HEK293 (cell line): ENCODE measurements around the gene HSCB.

Experiments
- AEBP2 ChIP-seq: fragments of 450-650 bp; formaldehyde crosslinking; IDR thresholded peaks from 2 replicates; pipeline ENCODE4 v1.5.1; 2016; ENCODE audit warnings: missing biosample characterization, missing genetic modification characterization, borderline replicate concordance
- EGR2 ChIP-seq: fragments of 450-650 bp; formaldehyde crosslinking; IDR thresholded peaks from 2 replicates; pipeline ENCODE4 v1.5.1; 2016; ENCODE audit warnings: low read depth, missing biosample characterization, missing genetic modification characterization
- GLIS1 ChIP-seq: fragments of 450-650 bp; formaldehyde crosslinking; IDR thresholded peaks from 2 replicates; pipeline ENCODE4 v1.5.1; 2016; ENCODE audit warnings: missing biosample characterization, missing genetic modification characterization
- KLF1 ChIP-seq: fragments of 450-650 bp; formaldehyde crosslinking; IDR thresholded peaks from 2 replicates; pipeline ENCODE4 v1.5.1; 2016; ENCODE audit warnings: missing biosample characterization, missing genetic modification characterization
- KLF16 ChIP-seq: fragments of 450-650 bp; formaldehyde crosslinking; IDR thresholded peaks from 2 replicates; pipeline ENCODE4 v1.5.1; 2017; ENCODE audit warnings: missing biosample characterization, missing genetic modification characterization
- KLF17 ChIP-seq: fragments of 450-650 bp; formaldehyde crosslinking; IDR thresholded peaks from 2 replicates; pipeline ENCODE4 v1.5.1; 2016; ENCODE audit warnings: missing biosample characterization, missing genetic modification characterization
- MEIS1 ChIP-seq: sonication (generic); formaldehyde crosslinking; IDR thresholded peaks from 2 replicates; pipeline ENCODE4 v1.8.1; 2022; ENCODE audit warnings: missing genetic modification reagents, mild to moderate bottlenecking, borderline replicate concordance
- MZF1 ChIP-seq: fragments of 450-650 bp; formaldehyde crosslinking; IDR thresholded peaks from 2 replicates; pipeline ENCODE4 v1.5.1; 2017; ENCODE audit warnings: missing biosample characterization, missing genetic modification characterization, borderline replicate concordance
- RBAK ChIP-seq: fragments of 450-650 bp; formaldehyde crosslinking; IDR thresholded peaks from 2 replicates; pipeline ENCODE4 v1.5.1; 2016; ENCODE audit warnings: missing biosample characterization, missing genetic modification characterization
- SCRT1 ChIP-seq: fragments of 450-650 bp; formaldehyde crosslinking; IDR thresholded peaks from 2 replicates; pipeline ENCODE4 v1.5.1; 2016; ENCODE audit warnings: missing biosample characterization, missing genetic modification characterization, borderline replicate concordance
- SP2 ChIP-seq: fragments of 450-650 bp; formaldehyde crosslinking; IDR thresholded peaks from 2 replicates; pipeline ENCODE4 v1.5.1; 2016; ENCODE audit warnings: missing biosample characterization, missing genetic modification characterization
- SP7 ChIP-seq: fragments of 450-650 bp; formaldehyde crosslinking; IDR thresholded peaks from 2 replicates; pipeline ENCODE4 v1.5.1; 2016; ENCODE audit warnings: missing biosample characterization, missing genetic modification characterization
- ZBTB1 ChIP-seq: fragments of 450-650 bp; formaldehyde crosslinking; IDR thresholded peaks from 2 replicates; pipeline ENCODE4 v1.5.1; 2016; ENCODE audit warnings: missing biosample characterization, missing genetic modification characterization
- ZNF214 ChIP-seq: fragments of 450-650 bp; formaldehyde crosslinking; IDR thresholded peaks from 2 replicates; pipeline ENCODE4 v1.5.1; 2017; ENCODE audit warnings: missing biosample characterization, mild to moderate bottlenecking, missing genetic modification characterization, borderline replicate concordance
- ZNF341 ChIP-seq: fragments of 450-650 bp; formaldehyde crosslinking; IDR thresholded peaks from 2 replicates; pipeline ENCODE4; 2016; ENCODE audit warnings: low read depth, missing biosample characterization, missing genetic modification characterization
- ZNF362 ChIP-seq: fragments of 450-650 bp; formaldehyde crosslinking; IDR thresholded peaks from 2 replicates; pipeline ENCODE4 v1.5.1; 2016; ENCODE audit warnings: missing biosample characterization, missing genetic modification characterization
- ZNF391 ChIP-seq: fragments of 450-650 bp; formaldehyde crosslinking; IDR thresholded peaks from 2 replicates; pipeline ENCODE4 v1.5.1; 2016; ENCODE audit warnings: low read depth, missing biosample characterization, missing genetic modification characterization, borderline replicate concordance
- ZNF394 ChIP-seq: fragments of 450-650 bp; formaldehyde crosslinking; IDR thresholded peaks from 2 replicates; pipeline ENCODE4 v1.5.1; 2016; ENCODE audit warnings: missing biosample characterization, missing genetic modification characterization, mild to moderate bottlenecking, moderate library complexity, borderline replicate concordance
- ZNF416 ChIP-seq: fragments of 450-650 bp; formaldehyde crosslinking; IDR thresholded peaks from 2 replicates; pipeline ENCODE4 v1.5.1; 2016; ENCODE audit warnings: missing biosample characterization, missing genetic modification characterization
- ZNF514 ChIP-seq: fragments of 450-650 bp; formaldehyde crosslinking; IDR thresholded peaks from 2 replicates; pipeline ENCODE4 v1.5.1; 2016; ENCODE audit warnings: missing biosample characterization, missing genetic modification characterization
- ZNF560 ChIP-seq: fragments of 450-650 bp; formaldehyde crosslinking; IDR thresholded peaks from 2 replicates; pipeline ENCODE4 v1.5.1; 2017; ENCODE audit warnings: missing biosample characterization, missing genetic modification characterization, borderline replicate concordance
- ZNF623 ChIP-seq: fragments of 450-650 bp; formaldehyde crosslinking; IDR thresholded peaks from 2 replicates; pipeline ENCODE4 v1.5.1; 2016; ENCODE audit warnings: missing biosample characterization, missing genetic modification characterization
- ZNF639 ChIP-seq: fragments of 450-650 bp; formaldehyde crosslinking; IDR thresholded peaks from 2 replicates; pipeline ENCODE4 v1.5.1; 2016; ENCODE audit warnings: missing biosample characterization, missing genetic modification characterization
- ZNF670 ChIP-seq: fragments of 450-650 bp; formaldehyde crosslinking; IDR thresholded peaks from 2 replicates; pipeline ENCODE4 v1.5.1; 2016; ENCODE audit warnings: missing biosample characterization, missing genetic modification characterization, low read depth
- ZNF707 ChIP-seq: fragments of 450-650 bp; formaldehyde crosslinking; IDR thresholded peaks from 2 replicates; pipeline ENCODE4 v1.5.1; 2016; ENCODE audit warnings: missing biosample characterization, missing genetic modification characterization
- ZNF785 ChIP-seq: fragments of 450-650 bp; formaldehyde crosslinking; IDR thresholded peaks from 2 replicates; pipeline ENCODE4 v1.5.1; 2016; ENCODE audit warnings: missing biosample characterization, missing genetic modification characterization
- ZSCAN18 ChIP-seq: fragments of 450-650 bp; formaldehyde crosslinking; IDR thresholded peaks from 2 replicates; pipeline ENCODE4 v1.5.1; 2016; ENCODE audit warnings: missing biosample characterization, missing genetic modification characterization
- ZSCAN23 ChIP-seq: fragments of 450-650 bp; formaldehyde crosslinking; IDR thresholded peaks from 2 replicates; pipeline ENCODE4 v1.5.1; 2016; ENCODE audit warnings: missing biosample characterization, missing genetic modification characterization
- ZSCAN5A ChIP-seq: fragments of 450-650 bp; formaldehyde crosslinking; IDR thresholded peaks from 2 replicates; pipeline ENCODE4 v1.5.1; 2016; ENCODE audit warnings: missing biosample characterization, missing genetic modification characterization
- TF ChIP-seq, protein P1 (sequence below): fragments of 450-650 bp; formaldehyde crosslinking; IDR thresholded peaks from 2 replicates; pipeline ENCODE4 v1.5.1; 2016; ENCODE audit warnings: missing biosample characterization, missing genetic modification characterization

The HSCB gene

DNA sequence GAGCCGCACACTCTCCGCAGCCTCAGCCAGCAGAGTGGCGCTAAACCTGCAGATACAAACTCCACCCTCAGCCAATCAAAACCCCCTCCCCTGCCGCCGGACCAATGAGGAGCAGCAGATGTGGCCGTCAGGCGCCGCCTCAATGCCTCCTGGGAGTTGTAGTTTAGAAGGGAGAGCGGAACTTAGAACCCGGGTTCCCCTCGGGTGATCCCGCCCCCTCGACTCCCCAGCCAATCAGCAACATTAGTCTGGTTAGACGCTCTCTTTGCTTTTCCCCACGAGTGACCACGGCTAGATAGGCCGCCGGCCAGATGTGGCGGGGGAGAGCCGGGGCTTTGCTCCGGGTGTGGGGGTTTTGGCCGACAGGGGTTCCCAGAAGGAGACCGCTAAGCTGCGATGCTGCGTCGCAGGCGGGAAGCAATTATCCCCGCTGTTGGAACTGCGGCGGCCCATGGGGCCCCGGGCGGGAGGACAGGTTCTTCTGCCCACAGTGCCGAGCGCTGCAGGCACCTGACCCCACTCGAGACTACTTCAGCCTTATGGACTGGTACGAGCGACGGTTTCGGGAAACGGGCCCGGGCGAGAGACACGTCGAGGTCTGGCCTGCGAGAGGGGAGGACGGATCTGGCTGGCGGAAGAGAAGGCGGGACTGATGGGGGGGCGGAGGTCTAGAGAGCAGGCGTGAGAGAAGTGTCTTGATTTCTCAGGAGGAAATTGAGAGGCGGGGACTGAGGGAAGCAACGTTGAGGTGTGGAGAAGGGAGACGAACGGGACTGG lies at the start of gene HSCB, which contains the start of gene CHEK2 (continued):
- TF ChIP-seq ZNF362 (tag by site-specific recombination) (no peak), AEBP2 (tag by site-specific recombination) (no peak), SP2 (peak; percentile 93), SP7 (tag by site-specific recombination) (peak; percentile 73; the same call in 1 of the 2 replicates), ZNF707 (no peak), RBAK (tag by site-specific recombination) (no peak), ZNF785 (peak; percentile 65; the same call in 1 of the 2 replicates), SCRT1 (no peak), MZF1 (tag by site-specific recombination) (no peak), EGR2 (peak; percentile 58; the same call in 1 of the 2 replicates), ZNF214 (no peak), ZNF560 (no peak), ZNF639 (tag by site-specific recombination) (0 out of 2 replicates have a peak, but pooled peaks have one; percentile 36), ZSCAN23 (0 out of 2 replicates have a peak, but pooled peaks have one; percentile 63), ZNF416 (no peak), KLF17 (tag by site-specific recombination) (peak; percentile 69; the same call in 1 of the 2 replicates), ZBTB1 (tag by site-specific recombination) (no peak), ZNF670 (no peak), ZSCAN5A (peak; percentile 87), KLF16 (tag by site-specific recombination) (peak; percentile 91), ZNF391 (tag by site-specific recombination) (peak; percentile 60; the same call in 1 of the 2 replicates), ZNF341 (tag by site-specific recombination) (peak; percentile 91), ZNF394 (tag by site-specific recombination) (no peak; the same call in 1 of the 2 replicates), ZNF623 (tag by site-specific recombination) (no peak), KLF1 (tag by site-specific recombination) (0 out of 2 replicates have a peak, but pooled peaks have one; percentile 53), ZSCAN18 (tag by site-specific recombination) (no peak), MEIS1 (CRISPR knock-in tag) (no peak), ZNF514 (tag by site-specific recombination) (no peak), GLIS1 (tag by site-specific recombination) (0 out of 2 replicates have a peak, but pooled peaks have one; percentile 82)
- TF ChIP-seq, protein P1, sequence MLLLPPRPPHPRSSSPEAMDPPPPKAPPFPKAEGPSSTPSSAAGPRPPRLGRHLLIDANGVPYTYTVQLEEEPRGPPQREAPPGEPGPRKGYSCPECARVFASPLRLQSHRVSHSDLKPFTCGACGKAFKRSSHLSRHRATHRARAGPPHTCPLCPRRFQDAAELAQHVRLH (tag by site-specific recombination), result peak; percentile 38; the same call in 1 of the 2 replicates
